IMR-90 (cell line): ENCODE measurements around the gene ZNF296. TPM values are rescaled to one million over a fixed set of nuclear protein-coding genes. Genes with fewer than 3 reads are reported as not detected.

Source experiments
- ATAC-seq: fragments of 200-7000 bp; cut with Tn5 transposase; 2 replicates; pipeline ENCODE4 v1.9.1; 2020; ENCODE audit warnings: low read depth, mild to moderate bottlenecking, moderate library complexity
- BruUV-seq: library from RNA; stranded (reverse); fragments of 400-500 nt; replicated peaks from 2 replicates; lab custom pipeline; 2021; lab: Mats Ljungman, UMichigan
- CTCF ChIA-PET: fragments of 300-600 bp; formaldehyde crosslinking; extraction: SDS; loops from one replicate; lab custom pipeline; 2021; ENCODE audit warnings: antibody characterized with exemption; lab: Yijun Ruan, JAX
- POLR2A ChIA-PET: fragments of 300-600 bp; sonication (Branson Sonifier 250); formaldehyde crosslinking; loops from one replicate; lab custom pipeline; 2022; ENCODE audit warnings: antibody characterized with exemption; ENCODE audit not compliant: unreplicated experiment; lab: Charles Lee
- DNase-seq: peaks from one replicate; pipeline ENCODE4 v3.0.0; 2013
- H2AFZ ChIP-seq: replicated peaks from 2 replicates; pipeline ENCODE3; 2013; ENCODE audit warnings: low read length, mild to moderate bottlenecking; ENCODE audit not compliant: poor library complexity
- H2AK5ac ChIP-seq: 2 replicates; pipeline ENCODE4 v1.6.1; 2013; ENCODE audit warnings: low read depth, low read length, inconsistent platforms
- H2AK9ac ChIP-seq: replicated peaks from 2 replicates; pipeline ENCODE3; 2013; ENCODE audit warnings: mild to moderate bottlenecking, low read depth, low read length, moderate library complexity; ENCODE audit not compliant: poor library complexity
- H2BK120ac ChIP-seq: 2 replicates; pipeline ENCODE4 v1.6.1; 2013; ENCODE audit warnings: low read depth, low read length, inconsistent platforms
- H2BK15ac ChIP-seq: 3 replicates; pipeline ENCODE4 v1.6.1; 2013; ENCODE audit warnings: low read depth, low read length, inconsistent platforms
- H2BK20ac ChIP-seq: 2 replicates; pipeline ENCODE4 v1.6.1; 2013; ENCODE audit warnings: low read depth, mild to moderate bottlenecking, inconsistent platforms, low read length, moderate library complexity
- H2BK5ac ChIP-seq: 2 replicates; pipeline ENCODE4 v1.6.1; 2013; ENCODE audit warnings: mild to moderate bottlenecking, low read depth, low read length, inconsistent platforms; ENCODE audit not compliant: poor library complexity, severe bottlenecking
- H3K14ac ChIP-seq: replicated peaks from 2 replicates; pipeline ENCODE4 v1.6.1; 2013; ENCODE audit warnings: low read depth, low read length, inconsistent platforms
- H3K18ac ChIP-seq: 2 replicates; pipeline ENCODE4 v1.6.1; 2013; ENCODE audit warnings: low read depth, low read length, control low read depth
- H3K23ac ChIP-seq: 2 replicates; pipeline ENCODE4 v1.6.1; 2013; ENCODE audit warnings: low read depth, low read length, inconsistent platforms
- H3K27ac ChIP-seq: 2 replicates; pipeline ENCODE4 v1.5.1; 2013; ENCODE audit warnings: mild to moderate bottlenecking, control low read depth, low read length; ENCODE audit not compliant: insufficient read depth
- H3K27me3 ChIP-seq: 2 replicates; pipeline ENCODE4 v1.6.1; 2013; ENCODE audit warnings: low read length; ENCODE audit not compliant: control insufficient read depth, insufficient read depth
- H3K36me3 ChIP-seq: 2 replicates; pipeline ENCODE4 v1.6.1; 2013; ENCODE audit warnings: low read length, mixed read lengths; ENCODE audit not compliant: control insufficient read depth, insufficient read depth
- H3K4ac ChIP-seq: 2 replicates; pipeline ENCODE4 v1.6.1; 2013; ENCODE audit warnings: low read depth, low read length, inconsistent platforms
- H3K4me1 ChIP-seq: 2 replicates; pipeline ENCODE4 v1.6.1; 2013; ENCODE audit warnings: low read length, mixed read lengths; ENCODE audit not compliant: control insufficient read depth, insufficient read depth
- H3K4me2 ChIP-seq: 2 replicates; pipeline ENCODE4 v1.6.1; 2013; ENCODE audit warnings: low read depth, mild to moderate bottlenecking, control low read depth, low read length, moderate library complexity
- H3K4me3 ChIP-seq: 2 replicates; pipeline ENCODE4 v1.5.1; 2013; ENCODE audit warnings: low read depth, mild to moderate bottlenecking, control low read depth, low read length, moderate library complexity; ENCODE audit not compliant: insufficient read depth
- H3K56ac ChIP-seq: 2 replicates; pipeline ENCODE4 v1.6.1; 2013; ENCODE audit warnings: low read length, inconsistent platforms; ENCODE audit not compliant: insufficient read depth; ENCODE audit errors: extremely low read depth
- H3K79me1 ChIP-seq, 2 experiments: 2 replicates each; pipeline ENCODE4 v1.6.1; 2013; ENCODE audit warnings: low read length in 2 of 2, inconsistent platforms in 1 of 2, low read depth in 1 of 2
- H3K9ac ChIP-seq: 2 replicates; pipeline ENCODE4 v1.6.1; 2013; ENCODE audit warnings: low read depth, low read length, control low read depth
- H3K9me1 ChIP-seq: 2 replicates; pipeline ENCODE4 v1.6.1; 2013; ENCODE audit warnings: low read length, inconsistent platforms; ENCODE audit not compliant: insufficient read depth
- H3K9me3 ChIP-seq: 2 replicates; pipeline ENCODE4 v1.6.1; 2013; ENCODE audit warnings: low read length; ENCODE audit not compliant: control insufficient read depth, insufficient read depth
- H4K20me1 ChIP-seq: 2 replicates; pipeline ENCODE4 v1.6.1; 2013; ENCODE audit warnings: low read length, inconsistent platforms; ENCODE audit not compliant: insufficient read depth
- H4K5ac ChIP-seq: 2 replicates; pipeline ENCODE4 v1.6.1; 2013; ENCODE audit warnings: mild to moderate bottlenecking, low read depth, low read length, control low read depth
- H4K8ac ChIP-seq, 2 experiments: 2 replicates each; pipeline ENCODE4 v1.6.1; 2013; ENCODE audit warnings: low read depth in 2 of 2, low read length in 2 of 2, control low read depth in 1 of 2, inconsistent platforms in 1 of 2
- H4K91ac ChIP-seq: 2 replicates; pipeline ENCODE4 v1.6.1; 2013; ENCODE audit warnings: low read depth, low read length, inconsistent platforms; ENCODE audit not compliant: insufficient read depth
- BHLHE40 ChIP-seq: fragments of 150-350 bp; IDR thresholded peaks from 2 replicates; pipeline ENCODE4 v1.6.1; 2016; ENCODE audit warnings: mild to moderate bottlenecking, low read depth, low read length
- WGBS, 2 experiments: methylation state at CpG; one replicate each; pipeline versions ENCODE4 v1.1.5 to v1.1.7; 2013; ENCODE audit warnings: missing lambda C conversion rate in 2 of 2; ENCODE audit not compliant: insufficient read length in 1 of 2; ENCODE audit errors: extremely low coverage in 2 of 2; 5-methylcytosine and 5-hydroxymethylcytosine counted together
- dilution Hi-C: fragments of 300-500 bp; cut with HindIII; formaldehyde crosslinking; loops from one replicate; pipeline ENCODE4 v1.14.3; 2018; ENCODE audit warnings: low sequenced_read_pairs; ENCODE audit not compliant: unreplicated experiment
- in situ Hi-C: fragments of 300-500 bp; cut with MboI; formaldehyde crosslinking; loops from 3 replicates; pipeline ENCODE4 v1.14.3; 2019; ENCODE audit warnings: low sequenced_read_pairs, inconsistent platforms, mixed read lengths
- intact Hi-C: fragments of 100-400 bp; cut with micrococcal nuclease; formaldehyde crosslinking; loops from 2 replicates; pipeline ENCODE4 v1.10.0; 2022
- polyA plus RNA-seq, 3 experiments: library from polyadenylated mRNA; depleted of rRNA; stranded (reverse); fragments of >200 nt; gene quantifications; 2 replicates each; pipeline ENCODE4 v1.2.3, GENCODE V29; 2012; ENCODE audit warnings: low replicate concordance in 1 of 3
- total RNA-seq: library from RNA; depleted of rRNA; stranded (reverse); fragments of >200 nt; gene quantifications from 2 replicates; pipeline ENCODE4 v1.2.3, GENCODE V29; 2012
- TF ChIP-seq, protein P1 (sequence below): fragments of 150-350 bp; IDR thresholded peaks from 2 replicates; pipeline ENCODE4 v1.6.1; 2016; ENCODE audit warnings: low read depth, mild to moderate bottlenecking, low read length, moderate library complexity, borderline replicate concordance
- TF ChIP-seq, protein P2 (sequence below): conservative IDR thresholded peaks from 2 replicates; pipeline ENCODE4 v1.5.1; 2012; ENCODE audit warnings: mild to moderate bottlenecking, low read depth, low read length, improper control_type of control experiment

ZNF296 gene
- total and polyA plus RNA-seq, 2 of the 4 experiments (the other 2 are of a cell fraction): 0.10 TPM; not detected in 1

DNA sequence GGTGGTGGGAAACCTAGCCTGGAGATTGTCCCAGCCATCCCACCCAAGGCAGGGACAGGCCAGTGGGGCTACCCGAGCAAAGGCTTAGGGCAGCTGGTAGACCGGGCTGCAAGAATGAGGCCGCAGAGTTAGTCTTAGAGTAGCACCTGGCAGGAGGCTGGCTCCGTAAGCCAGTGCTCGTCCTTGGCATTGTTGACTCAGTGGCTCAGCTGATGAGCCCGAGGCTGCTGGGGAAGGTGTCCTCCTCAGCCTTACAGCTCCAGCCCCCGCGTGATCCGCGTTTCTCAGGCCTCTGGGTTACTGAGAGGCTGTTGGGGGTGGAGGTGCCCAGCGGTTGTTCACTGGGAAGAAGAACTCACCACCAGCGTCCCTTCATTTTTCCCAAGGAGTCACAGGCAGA lies 41.4 kb upstream of the ZNF296 start:
- Histone ChIP-seq H3K9me1 (peaks cover 31% of the 10 kb centered on the region), H4K5ac (no peak overlapping the region), H3K4me1 (no peaks in the 10 kb centered on the region; the same call in 1 of the 2 replicates), H3K36me3 (peaks cover 3% of the 10 kb centered on the region; the same call in 1 of the 2 replicates), H3K79me1 (peaks cover 44 to 93% of the 10 kb centered on the region in 2 experiments), H2BK5ac (no peak overlapping the region), H3K4me2 (no peak overlapping the region), H3K18ac (no peak overlapping the region), H3K23ac (no peak overlapping the region), H2AFZ (no peak overlapping the region), H4K20me1 (peaks cover 90% of the 10 kb centered on the region), H3K9me3 (no peaks in the 10 kb centered on the region), H4K8ac (no peak overlapping the region), H2AK5ac (no peak overlapping the region), H4K91ac (no peak overlapping the region), H3K4me3 (no peak overlapping the region), H3K27ac (no peak overlapping the region), H2BK15ac (no peak overlapping the region), H2BK120ac (no peak overlapping the region), H3K14ac (no peak overlapping the region), H2AK9ac (no peak overlapping the region), H3K9ac (no peak overlapping the region), H3K56ac (no peak overlapping the region), H3K4ac (no peak overlapping the region), H2BK20ac (no peak overlapping the region), H3K27me3 (no peaks in the 10 kb centered on the region)
- in situ Hi-C loops (no loop called here), intact Hi-C loops (no loop called here), dilution Hi-C loops (no loop called here)
- no peak; the same call in 1 of the 2 replicates for ATAC-seq
- no TSS peak for BruUV-seq
- ChIA-PET CTCF (no interaction called here), POLR2A (no interaction called here)
- no CpG with 5 or more reads among the region's 12 CpGs for WGBS, 2 experiments
- TF ChIP-seq, protein P1, sequence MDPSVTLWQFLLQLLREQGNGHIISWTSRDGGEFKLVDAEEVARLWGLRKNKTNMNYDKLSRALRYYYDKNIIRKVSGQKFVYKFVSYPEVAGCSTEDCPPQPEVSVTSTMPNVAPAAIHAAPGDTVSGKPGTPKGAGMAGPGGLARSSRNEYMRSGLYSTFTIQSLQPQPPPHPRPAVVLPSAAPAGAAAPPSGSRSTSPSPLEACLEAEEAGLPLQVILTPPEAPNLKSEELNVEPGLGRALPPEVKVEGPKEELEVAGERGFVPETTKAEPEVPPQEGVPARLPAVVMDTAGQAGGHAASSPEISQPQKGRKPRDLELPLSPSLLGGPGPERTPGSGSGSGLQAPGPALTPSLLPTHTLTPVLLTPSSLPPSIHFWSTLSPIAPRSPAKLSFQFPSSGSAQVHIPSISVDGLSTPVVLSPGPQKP: no peak
- TF ChIP-seq, protein P2, sequence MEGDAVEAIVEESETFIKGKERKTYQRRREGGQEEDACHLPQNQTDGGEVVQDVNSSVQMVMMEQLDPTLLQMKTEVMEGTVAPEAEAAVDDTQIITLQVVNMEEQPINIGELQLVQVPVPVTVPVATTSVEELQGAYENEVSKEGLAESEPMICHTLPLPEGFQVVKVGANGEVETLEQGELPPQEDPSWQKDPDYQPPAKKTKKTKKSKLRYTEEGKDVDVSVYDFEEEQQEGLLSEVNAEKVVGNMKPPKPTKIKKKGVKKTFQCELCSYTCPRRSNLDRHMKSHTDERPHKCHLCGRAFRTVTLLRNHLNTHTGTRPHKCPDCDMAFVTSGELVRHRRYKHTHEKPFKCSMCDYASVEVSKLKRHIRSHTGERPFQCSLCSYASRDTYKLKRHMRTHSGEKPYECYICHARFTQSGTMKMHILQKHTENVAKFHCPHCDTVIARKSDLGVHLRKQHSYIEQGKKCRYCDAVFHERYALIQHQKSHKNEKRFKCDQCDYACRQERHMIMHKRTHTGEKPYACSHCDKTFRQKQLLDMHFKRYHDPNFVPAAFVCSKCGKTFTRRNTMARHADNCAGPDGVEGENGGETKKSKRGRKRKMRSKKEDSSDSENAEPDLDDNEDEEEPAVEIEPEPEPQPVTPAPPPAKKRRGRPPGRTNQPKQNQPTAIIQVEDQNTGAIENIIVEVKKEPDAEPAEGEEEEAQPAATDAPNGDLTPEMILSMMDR: no peak
- no peak for TF ChIP-seq BHLHE40
- DNase-seq: no peak
